Esophagus squamous epithelium (tissue), 4 donors: Measurements from ENCODE around the gene DSG4.

Experiments
- POLR2A ChIP-seq, 4 donors: fragments of 450-650 bp; IDR thresholded peaks; one replicate each; pipeline ENCODE4 v1.6.1; 2017; ENCODE audit warnings: antibody characterized with exemption in 4 of 4, mild to moderate bottlenecking in 4 of 4, moderate library complexity in 3 of 4
- TF ChIP-seq, protein P1 (sequence below), 6 experiments: fragments of 450-650 bp in 4 of 6; fragments of 200-600 bp in 2 of 6; sonication (generic) in 2 of 6; IDR thresholded peaks; one replicate each; pipeline ENCODE4 v1.5.1; 2016 to 2019; ENCODE audit warnings: antibody characterized with exemption in 6 of 6, mild to moderate bottlenecking in 4 of 6, moderate library complexity in 4 of 6

DNA sequence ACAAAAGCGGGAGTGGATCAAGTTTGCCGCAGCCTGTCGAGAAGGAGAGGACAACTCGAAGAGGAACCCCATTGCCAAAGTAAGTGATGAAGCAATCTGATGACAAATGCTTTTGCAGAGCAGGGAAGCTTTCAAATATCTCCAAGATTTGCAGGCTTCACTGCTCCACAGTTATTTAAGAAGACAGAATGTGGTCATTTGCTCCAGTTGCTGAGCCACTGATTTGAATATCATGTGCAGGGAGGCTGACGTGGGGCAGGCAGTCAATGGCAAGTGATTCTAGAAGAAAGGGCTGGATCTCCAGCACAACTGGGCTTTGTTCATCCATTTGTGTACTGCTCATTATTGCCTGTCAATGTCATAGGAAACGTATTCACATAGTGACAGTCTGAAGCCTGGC lies 10.2 kb downstream of the DSG4 start:
- TF ChIP-seq, protein P1, sequence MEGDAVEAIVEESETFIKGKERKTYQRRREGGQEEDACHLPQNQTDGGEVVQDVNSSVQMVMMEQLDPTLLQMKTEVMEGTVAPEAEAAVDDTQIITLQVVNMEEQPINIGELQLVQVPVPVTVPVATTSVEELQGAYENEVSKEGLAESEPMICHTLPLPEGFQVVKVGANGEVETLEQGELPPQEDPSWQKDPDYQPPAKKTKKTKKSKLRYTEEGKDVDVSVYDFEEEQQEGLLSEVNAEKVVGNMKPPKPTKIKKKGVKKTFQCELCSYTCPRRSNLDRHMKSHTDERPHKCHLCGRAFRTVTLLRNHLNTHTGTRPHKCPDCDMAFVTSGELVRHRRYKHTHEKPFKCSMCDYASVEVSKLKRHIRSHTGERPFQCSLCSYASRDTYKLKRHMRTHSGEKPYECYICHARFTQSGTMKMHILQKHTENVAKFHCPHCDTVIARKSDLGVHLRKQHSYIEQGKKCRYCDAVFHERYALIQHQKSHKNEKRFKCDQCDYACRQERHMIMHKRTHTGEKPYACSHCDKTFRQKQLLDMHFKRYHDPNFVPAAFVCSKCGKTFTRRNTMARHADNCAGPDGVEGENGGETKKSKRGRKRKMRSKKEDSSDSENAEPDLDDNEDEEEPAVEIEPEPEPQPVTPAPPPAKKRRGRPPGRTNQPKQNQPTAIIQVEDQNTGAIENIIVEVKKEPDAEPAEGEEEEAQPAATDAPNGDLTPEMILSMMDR (IDR thresholded peaks at IDR 0.05): no peak
- TF ChIP-seq POLR2A (IDR thresholded peaks at IDR 0.05): no peak
